ENCODE results near the gene CENPP.

Gene CENPP

GRCh38 chr9:92508018-92508820 lies 182.5 kb downstream of the CENPP start:
- no peak for DNase-seq (ENCODE audit: low read depth)

GRCh38 chr9:92509050-92509449 lies 183.3 kb downstream of the CENPP start:
- no peak for DNase-seq (ENCODE audit: low read depth)

GRCh38 chr9:92510747-92511146 lies 185.0 kb downstream of the CENPP start:
- no peak for DNase-seq (ENCODE audit: low read depth)

- DNase-seq (ENCODE audit: low read depth), result peak; percentile 33
Measured at GRCh38 chr9:92512622-92513021, 186.9 kb downstream of the CENPP start.

- DNase-seq (ENCODE audit: low read depth), result no peak
Measured at GRCh38 chr9:92513349-92513748, 187.6 kb downstream of the CENPP start.

- no peak for DNase-seq (ENCODE audit: low read depth)
Measured at GRCh38 chr9:92514635-92515034, 188.9 kb downstream of the CENPP start.

- DNase-seq (ENCODE audit: low read depth), result no peak
Measured at GRCh38 chr9:92516521-92516920, 190.8 kb downstream of the CENPP start.

- no peak for DNase-seq (ENCODE audit: low read depth)
Measured at GRCh38 chr9:92517046-92517445, 191.3 kb downstream of the CENPP start.

GRCh38 chr9:92518199-92518598 lies 192.4 kb downstream of the CENPP start:
- no peak for DNase-seq (ENCODE audit: low read depth)

- DNase-seq (ENCODE audit: low read depth), result no peak
Measured at GRCh38 chr9:92520837-92521236, 195.1 kb downstream of the CENPP start.

- peak; percentile 48 for DNase-seq (ENCODE audit: low read depth)
Measured at GRCh38 chr9:92522983-92523970, 197.5 kb downstream of the CENPP start.

GRCh38 chr9:92524881-92525280 lies 199.1 kb downstream of the CENPP start:
- DNase-seq (ENCODE audit: low read depth), result no peak

- DNase-seq (ENCODE audit: low read depth), result peak; percentile 94
Measured at GRCh38 chr9:92525306-92525705, 199.6 kb downstream of the CENPP start.

- no peak for DNase-seq (ENCODE audit: low read depth)
Measured at GRCh38 chr9:92527291-92527828, 201.6 kb downstream of the CENPP start.

- no peak for DNase-seq (ENCODE audit: low read depth)
Measured at GRCh38 chr9:92527832-92528521, 202.2 kb downstream of the CENPP start.

- DNase-seq (ENCODE audit: low read depth), result no peak
Measured at GRCh38 chr9:92528522-92528849, 202.7 kb downstream of the CENPP start.

GRCh38 chr9:92529124-92529523 lies 203.4 kb downstream of the CENPP start:
- DNase-seq (ENCODE audit: low read depth), result no peak

GRCh38 chr9:92530893-92531292 lies 205.1 kb downstream of the CENPP start:
- DNase-seq (ENCODE audit: low read depth), result no peak

- DNase-seq (ENCODE audit: low read depth), result no peak
Measured at GRCh38 chr9:92534204-92534603, 208.5 kb downstream of the CENPP start.

- DNase-seq (ENCODE audit: low read depth), result no peak
Measured at GRCh38 chr9:92534674-92535073, 208.9 kb downstream of the CENPP start.

GRCh38 chr9:92535940-92536850 lies 210.4 kb downstream of the CENPP start, which contains the start of gene ECM2:
ECM2 (minus strand) TSS chr9:92535990; CDS start chr9:92522866, 13,124 bp downstream.
- peak; percentile 37 for DNase-seq (ENCODE audit: low read depth)
